ENCODE measurements around the gene TM7SF3. TPM values are rescaled to one million over a fixed set of nuclear protein-coding genes. Genes with fewer than 3 reads are reported as not detected.
A peak's percentile ranks its signal among the peaks of the same experiment; 100 is the strongest.
"Not testable (repeated sequence)": the region's sequence is repeated elsewhere in the genome, so short reads cannot be mapped to it uniquely, and the experiment has no call there.

Gene TM7SF3
- total RNA-seq, 1 donor from 2014 or later: 64.9 TPM

DNA sequence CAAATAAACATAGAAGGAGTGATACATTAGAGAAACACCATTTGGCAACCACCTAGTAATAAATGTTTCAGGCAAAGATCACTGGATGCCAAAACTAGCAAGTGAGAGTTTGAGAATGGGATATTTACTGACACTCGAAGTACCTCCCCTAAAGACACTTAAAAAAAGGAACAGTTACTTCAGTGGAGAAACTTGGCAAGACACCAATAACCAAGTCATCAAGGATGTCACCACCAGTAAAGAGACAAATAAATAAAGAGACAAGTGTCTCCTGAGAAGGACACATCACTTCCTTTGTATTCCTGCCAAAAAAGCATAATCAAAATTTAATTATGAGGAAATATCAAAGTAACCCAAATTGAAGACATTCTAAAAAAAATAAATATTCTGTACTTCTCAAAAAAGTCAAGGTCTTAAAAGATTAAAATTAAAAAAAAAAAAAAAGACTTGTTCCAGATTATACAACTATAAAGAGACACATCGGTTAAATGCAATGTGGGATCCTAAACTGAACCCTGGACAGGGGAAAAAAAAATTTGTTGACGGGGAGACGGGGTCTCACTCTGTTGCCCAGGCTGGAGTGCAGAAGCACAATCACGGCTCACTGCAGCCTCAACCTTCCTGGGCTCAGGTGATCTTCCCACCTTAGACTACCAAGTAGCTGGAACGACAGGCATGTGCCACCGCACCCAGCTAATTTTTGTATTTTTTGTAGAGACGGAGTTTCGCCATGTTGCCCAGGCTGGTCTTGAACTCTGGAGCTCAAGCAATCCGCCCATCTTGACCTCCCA, 26.4 kb downstream of the TM7SF3 start:
- no peak for DNase-seq (ENCODE audit: extremely low read depth, low read depth, low spot score)

DNA sequence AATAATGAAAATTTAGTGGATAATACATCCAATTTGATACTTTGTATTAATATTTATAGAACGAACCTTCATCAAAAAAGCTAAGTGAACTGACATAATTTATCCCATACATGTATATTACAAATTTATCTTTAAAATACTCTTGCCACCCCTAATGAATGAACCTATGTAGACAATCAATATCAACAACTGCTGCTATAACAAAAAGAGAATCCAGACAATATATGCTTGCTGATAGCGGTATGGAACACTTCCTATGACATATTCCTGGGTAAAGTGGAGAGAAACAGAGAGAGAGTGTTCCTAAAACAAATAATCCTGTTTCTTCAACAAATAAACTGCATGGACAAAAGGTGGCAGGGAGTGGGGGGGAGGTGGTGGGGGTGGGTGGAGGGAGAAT, 31.3 kb downstream of the TM7SF3 start:
- no peak for DNase-seq (ENCODE audit: extremely low read depth, low read depth, low spot score)

DNA sequence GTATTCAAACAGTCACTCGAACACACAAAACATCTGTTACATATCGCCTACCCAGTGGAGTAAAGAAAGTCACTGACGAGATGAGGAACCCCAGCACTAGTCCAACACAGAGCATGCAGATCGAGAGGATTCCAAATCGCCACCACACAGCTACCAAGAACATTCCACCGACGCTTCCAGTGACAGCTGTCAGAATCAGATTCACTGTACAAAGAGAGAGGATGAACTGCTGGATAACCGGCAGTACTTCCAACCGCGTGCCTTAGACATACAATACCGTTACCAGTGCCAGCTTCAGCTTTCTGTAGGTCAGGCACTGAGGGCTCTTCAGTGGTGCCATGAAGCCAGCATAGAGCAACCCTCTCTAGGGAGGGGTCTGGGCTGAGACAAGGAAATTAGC, 34.5 kb downstream of the TM7SF3 start:
- no peak for DNase-seq (ENCODE audit: extremely low read depth, low read depth, low spot score)

DNA sequence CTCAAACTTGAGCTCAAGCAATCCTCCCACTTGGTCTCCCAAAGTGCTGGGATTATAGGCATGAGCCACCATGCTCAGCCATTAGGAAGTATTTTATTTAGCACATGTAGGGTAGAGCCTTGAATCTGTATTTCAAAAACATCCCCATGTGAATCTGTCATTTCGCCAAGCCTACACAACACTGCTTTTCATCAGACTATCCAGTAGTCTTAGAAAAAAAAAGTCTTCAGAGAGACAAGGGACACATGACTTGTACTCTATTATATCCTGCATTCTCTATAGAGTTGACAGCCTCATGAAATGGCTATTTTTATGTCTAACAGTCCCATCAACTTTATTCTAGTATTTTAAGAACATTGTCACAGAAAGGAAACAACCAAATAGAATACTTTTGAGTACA, 35.4 kb downstream of the TM7SF3 start:
- no peak for DNase-seq (ENCODE audit: extremely low read depth, low read depth, low spot score)

DNA sequence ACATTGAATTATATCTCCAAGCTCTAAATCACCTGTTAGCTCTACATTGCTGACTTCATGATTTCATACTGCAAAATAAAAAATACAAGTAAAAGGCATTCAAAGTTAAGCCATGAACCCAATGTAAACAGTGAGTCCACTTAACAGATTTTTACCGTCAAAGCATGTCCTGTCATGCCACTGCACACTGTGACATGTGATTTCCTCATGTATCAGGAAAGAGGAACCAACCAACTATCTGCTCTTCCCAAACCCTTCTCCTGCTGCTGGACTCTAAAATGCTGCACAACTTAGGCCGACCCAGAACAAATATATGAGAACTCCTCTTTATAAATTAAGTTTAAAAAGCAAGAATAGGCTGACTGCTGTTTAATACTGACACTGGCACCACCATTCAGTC, 37.5 kb downstream of the TM7SF3 start:
- DNase-seq (ENCODE audit: extremely low read depth, low read depth, low spot score): no peak

- no peak for DNase-seq (ENCODE audit: extremely low read depth, low read depth, low spot score)
Observed at GRCh38 chr12:26971963-26972362, 42.2 kb downstream of the TM7SF3 start.

DNA sequence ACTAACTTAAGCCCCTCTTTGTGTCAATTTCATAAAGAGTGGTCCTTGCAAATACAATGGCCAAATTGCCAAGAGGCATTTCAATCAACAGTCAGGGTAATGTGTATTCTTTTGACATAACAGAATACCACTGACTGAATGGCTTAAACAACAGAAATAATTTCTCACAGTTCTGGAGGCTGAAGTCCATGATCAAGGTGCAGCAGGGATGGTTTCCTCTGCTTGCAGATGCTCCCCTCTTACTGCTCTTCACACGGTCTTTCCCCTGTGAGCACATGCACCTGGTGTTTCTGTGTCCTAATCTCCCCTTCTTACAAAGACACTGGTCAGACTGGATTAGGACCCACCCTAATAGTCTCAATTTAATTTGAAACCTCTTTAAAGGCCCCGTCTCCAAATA, 44.0 kb downstream of the TM7SF3 start:
- DNase-seq (ENCODE audit: extremely low read depth, low read depth, low spot score): no peak

DNA sequence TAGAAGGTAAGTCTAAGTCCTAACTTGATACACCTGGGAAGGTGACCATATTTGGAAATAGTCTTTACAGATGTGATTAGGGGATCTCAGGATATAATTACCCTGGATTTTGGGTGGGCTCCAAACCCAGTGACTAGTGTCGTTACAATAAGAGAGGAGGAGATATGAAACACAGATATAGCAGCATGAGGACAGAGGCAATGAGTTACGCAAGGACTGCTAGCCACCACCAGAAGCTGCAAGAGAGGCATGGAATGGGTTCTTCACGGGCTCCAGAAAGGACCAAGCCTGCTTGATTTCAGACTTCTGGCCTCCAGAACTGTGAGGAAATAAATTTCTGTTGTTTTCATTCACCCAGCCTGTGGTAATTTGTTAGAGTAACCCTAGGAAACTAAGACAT, 47.3 kb downstream of the TM7SF3 start:
- DNase-seq (ENCODE audit: extremely low read depth, low read depth, low spot score): no peak

DNA sequence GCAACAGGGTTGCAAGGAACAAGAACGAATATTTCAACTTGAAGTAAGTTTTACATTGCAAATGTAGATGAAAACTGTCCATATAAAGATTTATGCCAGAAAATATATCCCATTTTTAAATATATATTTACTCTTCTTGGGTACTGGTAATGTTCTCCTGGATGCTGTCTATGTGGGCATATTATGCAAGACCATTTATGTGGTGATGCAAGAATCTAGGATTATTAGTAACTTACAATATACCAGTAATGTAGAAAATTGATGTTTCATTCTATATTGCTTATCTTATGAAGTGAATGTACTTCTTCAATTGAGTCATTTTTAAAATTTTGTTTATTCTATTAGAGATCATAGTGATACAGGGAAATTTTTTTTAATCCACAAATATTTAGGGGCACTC, 50.8 kb downstream of the TM7SF3 start:
- no peak for DNase-seq (ENCODE audit: extremely low read depth, low read depth, low spot score)

DNA sequence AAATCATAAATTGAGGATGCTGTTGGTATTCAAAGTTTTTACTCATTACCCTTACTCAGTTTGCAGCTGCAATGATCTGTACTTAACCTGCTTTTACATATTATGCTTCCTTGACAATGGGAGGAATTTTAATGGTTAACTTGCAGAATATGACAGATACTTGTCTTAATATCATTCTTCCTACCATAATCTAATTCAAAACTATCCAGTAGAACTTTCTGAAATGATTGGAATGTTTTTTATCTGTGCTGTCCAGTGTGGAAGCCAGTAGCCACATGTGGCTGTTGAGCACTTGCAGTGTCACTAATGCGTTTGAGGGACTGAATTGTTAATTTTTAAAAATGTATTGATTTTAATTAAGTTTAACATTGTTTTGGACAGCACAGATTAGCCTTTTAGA, 52.4 kb downstream of the TM7SF3 start:
- DNase-seq (ENCODE audit: extremely low read depth, low read depth, low spot score): no peak

DNA sequence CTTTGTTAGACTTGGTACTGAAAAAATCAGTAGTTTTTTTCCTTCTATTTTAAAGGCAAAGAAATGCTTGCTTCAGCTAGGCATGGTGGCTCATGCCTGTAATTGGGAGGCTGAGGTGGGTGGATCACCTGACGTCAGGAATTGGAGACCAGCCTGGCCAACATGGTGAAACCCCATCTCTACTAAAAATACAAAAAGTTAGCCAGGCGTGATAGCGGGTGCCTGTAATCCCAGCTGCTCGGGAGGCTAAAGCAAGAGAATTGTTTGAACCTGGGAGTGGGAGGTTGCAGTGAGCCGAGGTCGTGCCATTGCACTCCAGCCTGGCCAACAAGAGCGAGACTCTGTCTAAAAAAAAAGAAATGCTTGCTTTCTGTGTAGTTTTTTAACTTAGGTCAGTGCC, 52.8 kb downstream of the TM7SF3 start:
- not testable (repeated sequence) for DNase-seq (ENCODE audit: extremely low read depth, low read depth, low spot score)

GRCh38 chr12:26954027-26954426, 60.2 kb downstream of the TM7SF3 start:
- no peak for DNase-seq (ENCODE audit: extremely low read depth, low read depth, low spot score)

DNA sequence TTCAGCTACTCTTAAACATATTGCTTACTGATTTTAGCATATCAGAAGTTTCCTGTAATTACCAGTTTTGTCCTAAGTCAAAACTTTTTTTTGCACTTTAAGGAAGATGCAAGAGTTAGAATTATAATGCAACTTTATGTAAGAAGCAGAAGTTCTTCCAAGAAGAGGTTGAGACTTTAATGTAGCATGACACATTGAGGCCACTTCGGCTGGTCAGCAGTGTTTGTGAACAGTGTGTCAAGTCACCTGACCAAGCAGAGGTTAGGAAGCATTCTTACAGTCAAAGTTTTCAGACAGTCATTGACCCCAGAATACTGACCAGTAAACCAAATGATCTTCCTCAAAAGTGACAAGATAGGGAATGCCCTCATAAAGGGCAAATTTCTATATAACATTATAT, 60.7 kb downstream of the TM7SF3 start:
- no peak for DNase-seq (ENCODE audit: extremely low read depth, low read depth, low spot score)

DNA sequence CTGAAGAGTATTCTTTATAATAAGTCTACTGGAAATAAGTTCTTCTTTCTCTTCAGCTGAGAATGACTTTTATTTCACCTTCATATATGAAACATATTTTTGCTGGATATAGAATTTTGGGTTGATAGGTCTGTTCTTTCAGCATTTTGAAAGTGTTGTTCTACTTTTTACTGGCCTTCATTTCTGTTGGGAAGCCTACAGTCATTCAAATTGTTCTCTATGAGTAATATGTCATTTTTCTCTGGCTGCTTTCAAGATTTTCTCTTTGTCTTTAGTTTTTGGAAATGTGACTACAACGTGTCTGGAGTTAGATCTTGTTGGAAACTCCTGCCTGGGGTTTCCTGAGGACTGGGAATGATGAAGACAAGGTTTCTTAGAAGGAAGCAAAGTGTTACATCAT, 65.9 kb downstream of the TM7SF3 start:
- DNase-seq (ENCODE audit: extremely low read depth, low read depth, low spot score): no peak

DNA sequence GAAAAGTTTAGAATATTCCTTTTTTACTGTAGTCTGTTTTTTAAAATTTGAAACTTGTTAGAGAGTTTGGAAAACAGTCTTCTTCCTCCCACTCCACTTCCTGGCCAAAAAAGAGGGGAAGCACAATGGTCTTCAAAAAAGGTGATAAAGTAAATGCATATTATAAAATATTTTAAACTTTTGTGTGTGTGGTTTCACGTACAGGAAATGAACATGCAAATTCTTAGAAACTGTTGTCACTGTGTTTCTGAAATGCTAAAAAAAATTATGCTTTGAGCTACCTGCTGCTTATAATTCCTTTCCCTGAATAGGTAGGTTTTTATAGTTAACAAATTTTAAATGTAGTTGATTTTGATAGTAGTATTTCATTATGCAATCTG, 73.0 kb downstream of the TM7SF3 start:
- DNase-seq (ENCODE audit: extremely low read depth, low read depth, low spot score): no peak

- DNase-seq (ENCODE audit: extremely low read depth, low read depth, low spot score): no peak
Observed at GRCh38 chr12:26940516-26941214, 73.5 kb downstream of the TM7SF3 start.

- DNase-seq (ENCODE audit: extremely low read depth, low read depth, low spot score): no peak
Observed at GRCh38 chr12:26939953-26940352, 74.2 kb downstream of the TM7SF3 start.

GRCh38 chr12:26939192-26939832, 74.9 kb downstream of the TM7SF3 start:
- DNase-seq (ENCODE audit: extremely low read depth, low read depth, low spot score): no peak

GRCh38 chr12:26938701-26939062, 75.5 kb downstream of the TM7SF3 start:
- no peak for DNase-seq (ENCODE audit: extremely low read depth, low read depth, low spot score)

DNA sequence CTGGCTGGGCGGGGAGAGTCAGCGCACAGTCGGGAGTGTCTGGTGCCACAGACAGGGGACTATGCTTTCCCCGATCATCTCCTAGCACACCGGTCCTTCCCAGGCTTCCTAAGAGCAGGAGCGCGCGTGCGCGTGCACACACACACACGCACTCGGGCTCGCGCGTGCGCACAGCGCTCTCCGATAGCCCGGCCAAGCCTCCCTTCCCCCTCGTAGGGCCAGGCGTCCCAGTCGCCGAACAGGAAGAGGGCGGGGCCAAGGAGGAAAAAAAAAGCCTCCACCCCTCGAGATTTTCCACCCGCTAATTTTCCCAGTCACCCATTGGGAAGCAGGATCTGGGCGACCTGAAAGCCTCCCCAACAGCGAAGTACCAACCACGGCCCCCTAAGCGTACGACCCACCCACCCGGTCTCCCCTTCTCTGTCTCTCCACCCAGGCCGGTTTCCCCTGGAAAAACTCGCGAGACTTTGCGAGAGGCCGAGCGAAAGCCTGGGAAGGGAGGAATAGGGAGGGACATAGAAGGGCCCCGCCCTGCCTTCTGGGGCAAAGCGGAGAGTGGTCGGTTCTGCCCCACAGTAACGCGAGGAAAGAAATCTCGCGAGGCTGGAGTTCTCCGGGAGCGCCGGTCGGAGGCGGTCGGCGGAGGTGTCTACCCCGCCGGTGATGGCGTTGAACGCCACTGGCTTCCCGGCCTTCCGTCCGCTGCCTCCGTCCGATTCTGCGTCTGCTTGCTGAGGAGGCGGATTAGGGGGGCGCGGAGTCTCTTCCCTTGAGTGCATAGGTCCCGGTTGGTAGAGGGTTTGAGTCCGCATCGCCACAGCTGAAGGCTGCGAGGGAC, 76.1 kb downstream of the TM7SF3 start, which contains the start of the genes FGFR1OP2 and INTS13:
Gene FGFR1OP2, plus strand, starts transcription at position 608 of the 838 bp plus-strand sequence. CDS start 15,689 bp downstream, outside the sequence.
Gene INTS13, minus strand, starts transcription at position 119 of the 838 bp plus-strand sequence. CDS start 1,178 bp downstream, outside the sequence.
- DNase-seq (ENCODE audit: extremely low read depth, low read depth, low spot score): peak; percentile 97

- DNase-seq (ENCODE audit: extremely low read depth, low read depth, low spot score): no peak
Observed at GRCh38 chr12:26937443-26937862, 76.7 kb downstream of the TM7SF3 start.
